HG03520 (cell line): ENCODE results near the gene SGTA.
"Not testable (repeated sequence)": the region's sequence is repeated elsewhere in the genome, so short reads cannot be mapped to it uniquely, and the experiment has no call there.

ENCODE experiments used
- ATAC-seq: cut with Tn5 transposase; IDR thresholded peaks from one replicate; pipeline ENCODE4 v1.9.1; 2021; ENCODE audit warnings: mild to moderate bottlenecking, moderate library complexity; ENCODE audit not compliant: unreplicated experiment

SGTA gene

GRCh38 chr19:2782936-2783780, at the start of gene SGTA:
Gene SGTA, minus strand, starts transcription at chr19:2783273. Its CDS starts 14,205 bp downstream, at chr19:2769068.
- ATAC-seq, result peak; percentile 71

GRCh38 chr19:2827840-2828489, 44.9 kb upstream of the SGTA start:
- no peak for ATAC-seq

GRCh38 chr19:2827022-2827421, 43.9 kb upstream of the SGTA start:
- ATAC-seq, result no peak

GRCh38 chr19:2824129-2824528, 41.1 kb upstream of the SGTA start:
- no peak for ATAC-seq

GRCh38 chr19:2823646-2824045, 40.6 kb upstream of the SGTA start:
- ATAC-seq, result no peak

- no peak for ATAC-seq
Observed at GRCh38 chr19:2822846-2823245, 39.8 kb upstream of the SGTA start.

GRCh38 chr19:2820112-2820702, 37.1 kb upstream of the SGTA start:
- ATAC-seq, result no peak

GRCh38 chr19:2819540-2820111, 36.6 kb upstream of the SGTA start, which contains the start of gene ZNF554:
Gene ZNF554, plus strand, starts transcription at chr19:2819868. Its CDS starts 204 bp downstream, at chr19:2820072.
- peak; percentile 83 for ATAC-seq

- ATAC-seq, result not testable (repeated sequence)
Observed at GRCh38 chr19:2817237-2817829, 34.3 kb upstream of the SGTA start.

GRCh38 chr19:2816641-2817040, 33.6 kb upstream of the SGTA start:
- ATAC-seq, result no peak

GRCh38 chr19:2815923-2816322, 32.9 kb upstream of the SGTA start:
- no peak for ATAC-seq

- ATAC-seq, result no peak
Observed at GRCh38 chr19:2815191-2815614, 32.1 kb upstream of the SGTA start.

- ATAC-seq, result no peak
Observed at GRCh38 chr19:2814426-2814825, 31.4 kb upstream of the SGTA start.

GRCh38 chr19:2813235-2814160, 30.4 kb upstream of the SGTA start:
- ATAC-seq, result no peak

GRCh38 chr19:2812414-2813234, 29.6 kb upstream of the SGTA start:
- ATAC-seq, result no peak

- ATAC-seq, result no peak
Observed at GRCh38 chr19:2811735-2812413, 28.8 kb upstream of the SGTA start.

GRCh38 chr19:2811221-2811722, 28.2 kb upstream of the SGTA start:
- ATAC-seq, result no peak
